Gastrocnemius medialis (tissue), 4 donors: Measurements from ENCODE around the gene CFAP52. TPM values are rescaled to one million over a fixed set of nuclear protein-coding genes. Genes with fewer than 3 reads are reported as not detected.

ENCODE experiments used
- ATAC-seq, 2 donors: fragments of 150-250 bp; one replicate each; pipeline ENCODE4 v1.9.1; 2016
- DNase-seq, 2 donors: peaks; one replicate each; pipeline ENCODE4 v3.0.0-alpha.2; 2019
- H3K27ac ChIP-seq, 4 donors: fragments of 200-600 bp; sonication (generic); 1 replicate in 1 of 4; 2 replicates in 3 of 4; pipeline ENCODE4 v1.5.1; 2016 to 2018; ENCODE audit warnings: mild to moderate bottlenecking in 2 of 4, moderate library complexity in 1 of 4
- H3K27me3 ChIP-seq, 3 donors: fragments of 200-600 bp; sonication (generic) in 2 of 3; 1 replicate in 1 of 3; 2 replicates in 2 of 3; pipeline versions ENCODE4 v1.5.1 to v1.6.0; 2016 to 2019; ENCODE audit warnings: mild to moderate bottlenecking in 1 of 3, moderate library complexity in 1 of 3
- H3K36me3 ChIP-seq, 2 donors: fragments of 200-600 bp; sonication (generic) in 1 of 2; one replicate each; pipeline ENCODE4 v1.5.1; 2017 to 2018
- H3K4me1 ChIP-seq, 2 donors: fragments of 200-600 bp; sonication (generic) in 1 of 2; one replicate each; pipeline ENCODE4 v1.5.1; 2016 to 2017; ENCODE audit warnings: mild to moderate bottlenecking in 2 of 2
- H3K4me3 ChIP-seq, 4 donors: fragments of 200-600 bp; sonication (generic) in 3 of 4; 1 replicate in 1 of 4; 2 replicates in 3 of 4; pipeline ENCODE4 v1.5.1; 2016 to 2019; ENCODE audit warnings: mild to moderate bottlenecking in 2 of 4
- H3K9me3 ChIP-seq, 3 donors: fragments of 200-600 bp; sonication (generic) in 2 of 3; 1 replicate in 1 of 3; 2 replicates in 2 of 3; pipeline ENCODE4 v1.5.1; 2016 to 2019
- CTCF ChIP-seq, 5 experiments: fragments of 450-650 bp in 3 of 5; fragments of 200-600 bp in 2 of 5; sonication (generic) in 2 of 5; IDR thresholded peaks in 4 of 5; conservative IDR thresholded peaks in 1 of 5; 1 replicate in 4 of 5; 2 replicates in 1 of 5; pipeline ENCODE4 v1.5.1; 2016 to 2019; ENCODE audit warnings: antibody characterized with exemption in 5 of 5, mild to moderate bottlenecking in 3 of 5, moderate library complexity in 3 of 5
- POLR2A ChIP-seq, 2 donors: fragments of 450-650 bp; IDR thresholded peaks; one replicate each; pipeline ENCODE4 v1.6.1; 2017; ENCODE audit warnings: antibody characterized with exemption in 2 of 2, mild to moderate bottlenecking in 2 of 2, moderate library complexity in 2 of 2
- in situ Hi-C, 4 donors: fragments of 200-750 bp; cut with MboI; loops; one replicate each; pipeline versions ENCODE4 v1.15.0 to v1.8.0; 2017; ENCODE audit warnings: low sequenced_read_pairs in 4 of 4
- intact Hi-C: fragments of 100-400 bp; cut with DNase I; formaldehyde crosslinking; loops from one replicate; pipeline ENCODE4 v1.15.1; 2023; ENCODE audit warnings: low total_unique reads
- total RNA-seq, 4 donors: library from RNA; depleted of rRNA; stranded (reverse); fragments of >200 nt; gene quantifications; one replicate each; pipeline versions ENCODE4 v1.1.0 to v1.2.3, GENCODE V29; 2016

The CFAP52 gene
- total RNA-seq, 4 donors from 2014 or later, result not detected

- no peaks in the 10 kb centered on the region for H3K4me1 ChIP-seq
Observed at GRCh38 chr17:9670596-9670995, 94.2 kb downstream of the CFAP52 start.

GRCh38 chr17:9671559-9671958, 95.1 kb downstream of the CFAP52 start:
- peaks cover 0 to 3% (median 0%) of the 10 kb centered on the region in 3 donors for H3K27me3 ChIP-seq
- DNase-seq (no peak), ATAC-seq (no peak)
- no peaks in the 10 kb centered on the region for H3K36me3 ChIP-seq
- no peak overlapping the region for H3K4me3 ChIP-seq
- in situ Hi-C loops (no loop called here), intact Hi-C loops (no loop called here)
- TF ChIP-seq POLR2A (IDR thresholded peaks at IDR 0.05) (no peak), CTCF (IDR thresholded peaks at IDR 0.05 in 4 of 5, conservative IDR thresholded peaks at IDR 0.05 in 1 of 5) (no peak)
- no peaks in the 10 kb centered on the region for H3K9me3 ChIP-seq
- H3K27ac ChIP-seq, result no peak overlapping the region
- no peaks in the 10 kb centered on the region for H3K4me1 ChIP-seq

More at GRCh38 chr17:9670596-9670995, 94.2 kb downstream of the CFAP52 start:
- intact Hi-C loops (no loop called here), in situ Hi-C loops (no loop called here)
- Histone ChIP-seq H3K27ac (no peak overlapping the region), H3K4me3 (no peak overlapping the region), H3K27me3 (peaks cover 0 to 3% (median 1%) of the 10 kb centered on the region in 3 donors), H3K36me3 (no peaks in the 10 kb centered on the region), H3K9me3 (no peaks in the 10 kb centered on the region)
- no peak for TF ChIP-seq CTCF (IDR thresholded peaks at IDR 0.05 in 4 of 5, conservative IDR thresholded peaks at IDR 0.05 in 1 of 5)
- TF ChIP-seq POLR2A (IDR thresholded peaks at IDR 0.05), result no peak
- no peak for DNase-seq
- no peak for ATAC-seq

- in situ Hi-C loops, result no loop called here
- DNase-seq (no peak), ATAC-seq (no peak)
- no peak overlapping the region for H3K27ac ChIP-seq
- peaks cover 0 to 3% (median 0%) of the 10 kb centered on the region in 3 donors for H3K27me3 ChIP-seq
- H3K36me3 ChIP-seq, result no peaks in the 10 kb centered on the region
- intact Hi-C loops, result no loop called here
- TF ChIP-seq CTCF (IDR thresholded peaks at IDR 0.05 in 4 of 5, conservative IDR thresholded peaks at IDR 0.05 in 1 of 5), result no peak
- no peak for TF ChIP-seq POLR2A (IDR thresholded peaks at IDR 0.05)
- no peaks in the 10 kb centered on the region for H3K4me1 ChIP-seq
- H3K4me3 ChIP-seq, result no peak overlapping the region
- H3K9me3 ChIP-seq, result no peaks in the 10 kb centered on the region
Observed at GRCh38 chr17:9672266-9672665, 95.8 kb downstream of the CFAP52 start.

GRCh38 chr17:9672691-9673090, 96.2 kb downstream of the CFAP52 start:
- intact Hi-C loops (no loop called here), in situ Hi-C loops (no loop called here)
- Histone ChIP-seq H3K4me3 (no peak overlapping the region), H3K27me3 (peaks cover 0 to 3% (median 0%) of the 10 kb centered on the region in 3 donors), H3K36me3 (no peaks in the 10 kb centered on the region), H3K9me3 (no peaks in the 10 kb centered on the region), H3K27ac (no peak overlapping the region), H3K4me1 (no peaks in the 10 kb centered on the region)
- DNase-seq (no peak), ATAC-seq (no peak)
- TF ChIP-seq POLR2A (IDR thresholded peaks at IDR 0.05) (no peak), CTCF (IDR thresholded peaks at IDR 0.05 in 4 of 5, conservative IDR thresholded peaks at IDR 0.05 in 1 of 5) (no peak)

- Histone ChIP-seq H3K4me3 (no peak overlapping the region), H3K27me3 (no peaks in the 10 kb centered on the region), H3K9me3 (no peaks in the 10 kb centered on the region), H3K4me1 (no peaks in the 10 kb centered on the region), H3K27ac (no peak overlapping the region), H3K36me3 (no peaks in the 10 kb centered on the region)
- intact Hi-C loops (no loop called here), in situ Hi-C loops (no loop called here)
- no peak for TF ChIP-seq POLR2A (IDR thresholded peaks at IDR 0.05)
- TF ChIP-seq CTCF (IDR thresholded peaks at IDR 0.05 in 4 of 5, conservative IDR thresholded peaks at IDR 0.05 in 1 of 5), result no peak
- ATAC-seq, result no peak
- no peak for DNase-seq
Observed at GRCh38 chr17:9676084-9676483, 99.6 kb downstream of the CFAP52 start.
